ENCODE results near the gene PNPLA8. TPM values are rescaled to one million over a fixed set of nuclear protein-coding genes. Genes with fewer than 3 reads are reported as not detected.

Gene PNPLA8
- total and polyA plus RNA-seq, 2 of the 4 experiments (the other 2 are of a cell fraction), result 7.0 to 14.5 TPM

- Histone ChIP-seq H2BK15ac (ENCODE audit: low read depth, low read length) (no peak overlapping the region), H3K27me3 (ENCODE audit: control insufficient read depth, insufficient read depth, low read length) (0 out of 2 replicates have a peak, but pooled peaks cover 2% of the 10 kb centered on the region), H2AFZ (replicated peaks; ENCODE audit: low read length, poor library complexity) (no peak overlapping the region), H3K18ac (ENCODE audit: low read depth, low read length) (no peak overlapping the region), H3K27ac (ENCODE audit: insufficient read depth, low read length) (no peak overlapping the region), H4K20me1 (ENCODE audit: insufficient read depth, low read length) (no peaks in the 10 kb centered on the region), H2BK5ac (ENCODE audit: low read depth, low read length, poor library complexity, severe bottlenecking) (no peak overlapping the region), H2AK9ac (replicated peaks; ENCODE audit: low read depth, low read length, poor library complexity) (no peak overlapping the region), H2AK5ac (ENCODE audit: low read depth, low read length) (no peak overlapping the region), H3K79me1 (ENCODE audit: low read depth in 1 of 2, low read length in 2 of 2) (no peaks in the 10 kb centered on the region), H2BK120ac (ENCODE audit: low read depth, low read length) (no peak overlapping the region), H4K91ac (ENCODE audit: insufficient read depth, low read depth, low read length) (no peak overlapping the region), H3K4ac (ENCODE audit: low read depth, low read length) (no peak overlapping the region), H2BK20ac (ENCODE audit: low read depth, low read length) (no peak overlapping the region), H3K23ac (ENCODE audit: low read depth, low read length) (no peak overlapping the region), H4K8ac (ENCODE audit: low read depth in 2 of 2, low read length in 2 of 2) (no peak overlapping the region), H3K14ac (replicated peaks; ENCODE audit: low read depth, low read length) (no peak overlapping the region), H4K5ac (ENCODE audit: low read depth, low read length) (no peak overlapping the region), H3K4me2 (ENCODE audit: low read depth, low read length) (no peak overlapping the region), H3K36me3 (ENCODE audit: control insufficient read depth, insufficient read depth, low read length) (no peaks in the 10 kb centered on the region), H3K9me1 (ENCODE audit: insufficient read depth, low read length) (no peaks in the 10 kb centered on the region), H3K9ac (ENCODE audit: low read depth, low read length) (no peak overlapping the region), H3K4me1 (ENCODE audit: control insufficient read depth, insufficient read depth, low read length) (no peaks in the 10 kb centered on the region), H3K4me3 (ENCODE audit: insufficient read depth, low read depth, low read length) (no peak overlapping the region), H3K56ac (ENCODE audit: extremely low read depth, insufficient read depth, low read length) (no peak overlapping the region), H3K9me3 (ENCODE audit: control insufficient read depth, insufficient read depth, low read length) (no peaks in the 10 kb centered on the region)
- dilution Hi-C loops (cut with HindIII; ENCODE audit: low sequenced_read_pairs, unreplicated experiment) (no loop called here), in situ Hi-C loops (cut with MboI; ENCODE audit: low sequenced_read_pairs) (no loop called here), intact Hi-C loops (cut with micrococcal nuclease) (no loop called here)
- TF ChIP-seq RFX5 (IDR thresholded peaks at IDR 0.05; ENCODE audit: low read depth, low read length) (no peak), FOS (IDR thresholded peaks at IDR 0.05; ENCODE audit: low read depth, low read length) (no peak), RCOR1 (IDR thresholded peaks at IDR 0.05; ENCODE audit: insufficient replicate concordance, low read length) (no peak), CEBPB (IDR thresholded peaks at IDR 0.05; ENCODE audit: low read depth, low read length) (no peak), USF2 (IDR thresholded peaks at IDR 0.05; ENCODE audit: low read depth, low read length) (no peak), SMC3 (IDR thresholded peaks at IDR 0.05; ENCODE audit: low read depth, low read length) (no peak), CTCF (conservative IDR thresholded peaks at IDR 0.05; ENCODE audit: low read depth, low read length) (no peak), MAFK (IDR thresholded peaks at IDR 0.05; ENCODE audit: low read depth, low read length) (no peak), BHLHE40 (IDR thresholded peaks at IDR 0.05; ENCODE audit: low read depth, low read length) (no peak), POLR2A (IDR thresholded peaks at IDR 0.05; ENCODE audit: low read depth, low read length) (no peak)
- DNase-seq (no peak), ATAC-seq (ENCODE audit: low read depth) (no peak)
- CTCF ChIA-PET, result no interaction called here
- no TSS peak for BruUV-seq (replicated peaks)
- POLR2A ChIA-PET (ENCODE audit: unreplicated experiment), result no interaction called here
- 70% methylated on average over 2 of the region's 4 CpGs; no CpG with 5 or more reads in 1 of the 2 experiments for WGBS, 2 experiments (ENCODE audit: extremely low coverage in 2 of 2, insufficient read length in 1 of 2)
Observed at GRCh38 chr7:108468246-108468645, 57.7 kb downstream of the PNPLA8 start.

Measured in IMR-90 (cell line).